ENCODE data around the gene SSR3.

The SSR3 gene

DNA sequence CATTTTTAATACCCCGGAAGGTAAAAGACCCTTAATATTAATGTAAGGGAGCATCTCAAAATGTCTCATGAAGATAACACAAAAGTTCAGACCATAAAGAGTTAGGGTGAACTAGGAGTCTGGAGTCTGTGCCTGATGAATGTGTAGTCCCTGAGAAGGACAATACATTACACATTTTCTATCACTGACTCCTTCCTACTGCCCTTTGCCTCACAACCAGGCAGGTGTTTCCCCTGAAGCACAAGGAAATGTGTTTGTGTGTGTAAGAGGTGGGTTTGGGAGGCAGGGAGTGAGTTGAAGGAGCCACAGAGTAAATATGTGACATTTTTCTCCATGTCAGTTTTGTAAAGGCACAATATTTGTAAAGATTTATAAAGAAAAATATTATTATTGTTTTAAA, 59.1 kb downstream of the SSR3 start:
- no peak overlapping the region for H3K4me3 ChIP-seq (ENCODE audit: low read depth, low read length)

DNA sequence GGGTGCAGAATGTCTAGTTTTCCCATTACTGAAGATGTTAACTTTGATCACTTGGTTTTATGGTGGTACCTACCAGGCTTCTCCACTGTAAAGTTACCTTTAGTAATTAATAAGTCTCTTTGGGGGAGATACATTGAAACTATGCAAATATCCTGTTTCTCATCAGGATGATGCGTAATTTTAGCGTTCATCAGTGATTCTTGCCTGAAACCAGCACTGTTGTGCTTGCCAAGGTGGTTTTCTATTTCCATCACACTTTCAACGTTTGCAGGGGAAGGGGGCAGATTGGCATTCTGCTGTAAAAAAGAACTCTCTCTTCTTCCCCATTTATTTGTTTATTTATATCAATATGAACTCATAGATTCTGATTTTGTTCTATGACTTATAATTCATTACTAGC, 61.0 kb downstream of the SSR3 start:
- no peak overlapping the region for H3K4me3 ChIP-seq (ENCODE audit: low read depth, low read length)

DNA sequence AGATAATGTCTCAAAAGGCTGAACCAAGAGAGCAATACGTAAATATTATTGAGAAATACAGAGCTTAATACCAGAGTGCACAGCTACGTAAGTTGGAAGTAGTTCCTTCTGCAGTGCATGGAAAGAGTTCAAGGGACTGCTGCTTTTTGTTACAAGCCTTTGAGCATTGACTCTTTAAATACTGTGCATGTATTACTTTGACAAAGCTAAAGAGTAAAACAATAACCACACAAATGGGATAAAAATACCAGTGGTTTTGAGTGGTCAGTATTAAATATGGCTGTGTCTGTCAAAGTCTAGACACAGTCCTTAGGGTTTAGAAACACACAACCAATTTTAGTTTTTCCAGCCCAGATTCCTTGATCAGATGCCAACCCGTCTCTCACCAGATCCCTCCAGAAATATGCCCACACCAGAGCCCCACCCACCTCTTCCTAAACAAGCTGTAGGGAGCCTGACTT, 62.1 kb downstream of the SSR3 start:
- H3K4me3 ChIP-seq (ENCODE audit: low read depth, low read length) = no peak overlapping the region

DNA sequence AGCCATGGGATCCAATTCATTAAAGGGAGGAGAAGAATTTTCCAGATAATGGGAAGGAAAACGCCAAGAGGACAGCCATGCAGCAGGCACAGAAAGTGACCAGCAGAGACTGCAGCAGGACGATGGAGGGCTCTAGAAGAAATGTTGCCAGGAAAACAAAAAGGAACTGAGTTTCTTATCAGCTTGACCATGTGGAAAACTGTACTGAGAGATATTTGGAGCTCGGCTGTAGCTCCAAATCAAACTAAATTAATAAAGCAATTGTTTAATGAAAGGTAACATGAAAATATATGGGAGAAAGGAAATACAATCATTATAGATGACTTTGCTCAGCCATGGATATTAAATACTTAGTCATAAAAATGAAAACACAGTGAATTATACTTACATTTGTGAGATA, 63.7 kb downstream of the SSR3 start:
- H3K4me3 ChIP-seq (ENCODE audit: low read depth, low read length) = no peak overlapping the region
